Progenitor cell of endocrine pancreas (in vitro differentiated cells): ENCODE measurements around the gene PSMB2. TPM values are rescaled to one million over a fixed set of nuclear protein-coding genes. Genes with fewer than 3 reads are reported as not detected.
"Not testable (repeated sequence)": the region's sequence is repeated elsewhere in the genome, so short reads cannot be mapped to it uniquely, and the experiment has no call there.

Source experiments
- DNase-seq: peaks from one replicate; pipeline ENCODE4 v3.0.0; 2021; ENCODE audit warnings: low spot score; ENCODE audit not compliant: unreplicated experiment
- H3K27ac Mint-ChIP-seq: 2 replicates; pipeline ENCODE4 v1.8.0; 2021; ENCODE audit warnings: mild to moderate bottlenecking, moderate library complexity, mixed read lengths
- H3K27me3 Mint-ChIP-seq: 2 replicates; pipeline ENCODE4 v1.8.0; 2021; ENCODE audit warnings: mixed read lengths
- H3K36me3 Mint-ChIP-seq: 2 replicates; pipeline ENCODE4 v1.8.0; 2022; ENCODE audit warnings: mixed read lengths; ENCODE audit not compliant: insufficient read depth
- H3K4me1 Mint-ChIP-seq: 2 replicates; pipeline ENCODE4 v1.8.0; 2021; ENCODE audit warnings: low read depth, mixed read lengths
- H3K4me3 Mint-ChIP-seq: 2 replicates; pipeline ENCODE4 v1.8.0; 2021; ENCODE audit warnings: low read depth, mild to moderate bottlenecking, moderate library complexity, mixed read lengths
- H3K9me3 Mint-ChIP-seq: 2 replicates; pipeline ENCODE4 v1.8.0; 2021; ENCODE audit warnings: low read depth, mixed read lengths
- CTCF ChIP-seq: fragments of 200-600 bp; sonication (generic); IDR thresholded peaks from one replicate; pipeline ENCODE4 v1.5.0; 2021; ENCODE audit warnings: antibody characterized with exemption, mild to moderate bottlenecking; ENCODE audit not compliant: unreplicated experiment
- total RNA-seq: library from RNA; stranded (reverse); gene quantifications from 2 replicates; pipeline ENCODE4 v1.2.1, GENCODE V29; 2021

Gene PSMB2
- total RNA-seq, 1 donor from 2014 or later: 70.4 TPM

- no peak overlapping the region for H3K27ac Mint-ChIP-seq
These were observed 50.8 kb downstream of the PSMB2 start for GRCh38 chr1:35590476-35591040.

GRCh38 chr1:35589516-35590427 lies 51.6 kb downstream of the PSMB2 start:
- no peaks in the 10 kb centered on the region for H3K36me3 Mint-ChIP-seq
- no peak overlapping the region for H3K4me3 Mint-ChIP-seq
- H3K9me3 Mint-ChIP-seq: no peaks in the 10 kb centered on the region
- H3K27ac Mint-ChIP-seq: peak overlapping the region; percentile 82
- H3K4me1 Mint-ChIP-seq: peaks cover 13% of the 10 kb centered on the region
- peaks cover 3% of the 10 kb centered on the region for H3K27me3 Mint-ChIP-seq
- DNase-seq: no peak
- TF ChIP-seq CTCF: no peak

More at GRCh38 chr1:35590476-35591040, 50.8 kb downstream of the PSMB2 start:
- TF ChIP-seq CTCF: no peak
- Mint-ChIP-seq H3K4me1 (peaks cover 13% of the 10 kb centered on the region), H3K27me3 (peaks cover 3% of the 10 kb centered on the region), H3K36me3 (no peaks in the 10 kb centered on the region), H3K9me3 (no peaks in the 10 kb centered on the region), H3K4me3 (no peak overlapping the region)
- no peak for DNase-seq

- DNase-seq: no peak
- no peaks in the 10 kb centered on the region for H3K9me3 Mint-ChIP-seq
- H3K36me3 Mint-ChIP-seq: no peaks in the 10 kb centered on the region
- peaks cover 3% of the 10 kb centered on the region for H3K27me3 Mint-ChIP-seq
- TF ChIP-seq CTCF: no peak
- H3K4me3 Mint-ChIP-seq: no peak overlapping the region
- peaks cover 7% of the 10 kb centered on the region for H3K4me1 Mint-ChIP-seq
- no peak overlapping the region for H3K27ac Mint-ChIP-seq
These were observed 53.0 kb downstream of the PSMB2 start for GRCh38 chr1:35588197-35588910.

- DNase-seq: no peak
- H3K4me3 Mint-ChIP-seq: no peak overlapping the region
- H3K9me3 Mint-ChIP-seq: no peaks in the 10 kb centered on the region
- H3K27ac Mint-ChIP-seq: no peak overlapping the region
- peaks cover 3% of the 10 kb centered on the region for H3K27me3 Mint-ChIP-seq
- no peak for TF ChIP-seq CTCF
- H3K36me3 Mint-ChIP-seq: no peaks in the 10 kb centered on the region
- peaks cover under 1% of the 10 kb centered on the region for H3K4me1 Mint-ChIP-seq
These were observed 53.6 kb downstream of the PSMB2 start for GRCh38 chr1:35587736-35588135.

- no peak overlapping the region for H3K4me3 Mint-ChIP-seq
- DNase-seq: no peak
- TF ChIP-seq CTCF: no peak
- H3K4me1 Mint-ChIP-seq: no peaks in the 10 kb centered on the region
- H3K36me3 Mint-ChIP-seq: no peaks in the 10 kb centered on the region
- H3K9me3 Mint-ChIP-seq: no peaks in the 10 kb centered on the region
- no peak overlapping the region for H3K27ac Mint-ChIP-seq
- peaks cover 3% of the 10 kb centered on the region for H3K27me3 Mint-ChIP-seq
These were observed 54.5 kb downstream of the PSMB2 start for GRCh38 chr1:35586808-35587207.

- H3K27me3 Mint-ChIP-seq, DNase-seq, H3K27ac Mint-ChIP-seq, H3K9me3 Mint-ChIP-seq, H3K36me3 Mint-ChIP-seq, H3K4me1 Mint-ChIP-seq, H3K4me3 Mint-ChIP-seq: not testable (repeated sequence)
These were observed 55.5 kb downstream of the PSMB2 start for GRCh38 chr1:35585805-35586204.
